NCI-H2227 (cell line): ENCODE results near the gene NUCB2.
A peak's percentile ranks its signal among the peaks of the same experiment; 100 is the strongest.
"Not testable (repeated sequence)": the region's sequence is repeated elsewhere in the genome, so short reads cannot be mapped to it uniquely, and the experiment has no call there.

ENCODE experiments used
- DNase-seq: peaks from one replicate; lab custom pipeline; 2025; ENCODE audit not compliant: unreplicated experiment; lab: John Stamatoyannopoulos, UW

Gene NUCB2

DNA sequence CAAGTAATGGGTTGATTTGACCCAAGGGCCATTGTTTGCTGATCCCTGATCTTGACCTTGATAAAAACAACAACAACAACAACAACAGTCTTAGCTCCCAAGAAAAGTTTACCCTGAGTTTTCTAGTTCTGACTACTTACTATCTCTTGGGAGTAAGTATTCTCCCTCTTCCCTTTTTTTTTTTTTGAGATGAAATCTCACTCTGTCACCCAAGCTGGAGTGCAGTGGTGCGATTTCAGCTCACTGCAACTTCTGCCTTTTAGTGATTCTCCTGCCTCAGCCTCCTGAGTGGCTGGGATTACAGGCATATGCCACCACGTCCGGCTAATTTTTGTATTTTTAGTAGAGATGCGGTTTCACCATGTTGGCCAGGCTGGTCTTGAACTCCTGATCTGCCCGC is 8.0 kb upstream of the NUCB2 start:
- not testable (repeated sequence) for DNase-seq

DNA sequence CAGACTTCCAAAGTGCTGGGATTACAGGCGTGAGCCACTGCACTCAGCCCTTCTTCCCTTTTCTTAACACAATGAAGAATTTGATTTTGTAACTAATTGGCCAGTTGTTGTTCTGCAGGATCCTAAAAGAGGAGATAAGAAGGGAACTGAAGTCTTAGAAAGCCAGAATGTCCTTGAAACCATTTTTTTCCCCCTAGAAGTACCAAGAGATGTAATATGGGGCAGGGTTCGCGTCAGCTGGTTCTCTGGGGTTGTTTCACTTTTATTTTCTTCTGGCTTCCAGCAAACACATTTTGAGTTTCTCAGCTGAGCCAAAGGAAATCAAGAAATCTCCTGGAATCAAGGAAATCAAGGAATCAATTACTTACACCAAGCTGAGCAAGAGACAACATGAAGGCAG is 7.6 kb upstream of the NUCB2 start:
- DNase-seq: no peak

DNA sequence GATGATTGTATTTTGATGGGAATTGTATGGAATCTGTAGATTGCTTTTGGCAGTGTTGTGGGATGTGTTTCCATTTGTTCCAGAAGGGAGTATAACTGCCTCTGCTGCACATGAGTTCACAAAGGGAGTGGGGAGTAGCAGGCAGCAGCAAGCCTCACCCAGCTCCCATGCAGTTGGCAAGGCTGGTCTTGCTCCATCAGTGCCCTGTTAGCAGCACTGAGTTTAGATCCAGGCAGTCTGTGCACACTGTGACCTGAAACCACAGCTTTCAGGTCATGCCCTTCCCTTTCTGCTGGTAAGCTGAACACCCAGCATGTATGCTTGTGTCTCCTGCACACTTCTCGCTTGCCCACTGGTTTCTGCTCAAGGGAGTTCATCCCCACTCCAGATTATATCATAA is 3.7 kb upstream of the NUCB2 start:
- DNase-seq: no peak

DNA sequence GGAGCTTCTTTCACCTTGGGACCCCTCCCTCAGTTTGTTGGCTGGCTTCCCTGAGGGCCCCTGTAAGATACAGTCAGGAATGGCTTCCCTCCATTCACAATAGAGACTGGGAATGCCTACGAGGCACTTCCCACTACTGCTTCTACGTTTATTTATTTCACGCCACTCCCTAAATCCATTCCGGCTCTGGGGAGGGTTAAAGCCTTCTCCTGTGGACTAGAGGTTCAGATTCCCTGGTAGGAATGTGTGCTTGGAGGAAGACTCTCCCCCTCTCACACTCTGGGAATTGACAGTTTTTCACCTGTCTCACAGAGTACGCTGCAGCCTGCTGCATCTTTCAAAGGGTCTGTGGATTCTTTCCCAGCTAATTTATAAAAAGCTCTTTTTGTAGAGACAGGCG is 3.3 kb upstream of the NUCB2 start:
- no peak for DNase-seq

DNA sequence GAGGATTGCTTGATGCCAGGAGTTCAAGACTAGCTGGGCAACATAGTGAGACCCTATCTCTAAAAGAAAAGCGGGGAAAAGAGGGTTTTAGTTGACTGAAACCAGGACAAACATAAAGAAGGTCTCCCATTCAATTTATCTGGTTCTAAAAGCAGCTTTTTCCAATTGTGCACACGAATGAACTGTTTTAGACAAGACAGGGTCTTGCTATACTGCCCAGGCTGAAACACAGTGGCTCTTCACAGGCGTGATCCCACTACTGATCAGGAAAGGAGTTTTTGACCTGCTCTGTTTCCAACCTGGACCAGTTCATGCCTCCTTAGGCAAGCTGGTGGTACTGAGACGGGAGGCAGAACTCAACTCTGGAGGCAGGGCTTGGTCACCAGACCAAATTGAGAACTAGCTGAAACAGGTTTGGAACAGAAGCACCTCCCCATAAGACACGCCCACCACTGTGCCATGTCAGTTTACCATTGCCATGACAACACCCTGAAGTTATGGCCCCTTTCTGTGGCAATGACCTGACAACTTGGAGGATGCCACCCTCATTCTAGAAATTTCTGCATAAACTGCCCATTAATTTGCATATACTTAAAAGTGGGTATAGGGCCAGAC is 2.8 kb upstream of the NUCB2 start:
- peak; percentile 37 for DNase-seq

DNA sequence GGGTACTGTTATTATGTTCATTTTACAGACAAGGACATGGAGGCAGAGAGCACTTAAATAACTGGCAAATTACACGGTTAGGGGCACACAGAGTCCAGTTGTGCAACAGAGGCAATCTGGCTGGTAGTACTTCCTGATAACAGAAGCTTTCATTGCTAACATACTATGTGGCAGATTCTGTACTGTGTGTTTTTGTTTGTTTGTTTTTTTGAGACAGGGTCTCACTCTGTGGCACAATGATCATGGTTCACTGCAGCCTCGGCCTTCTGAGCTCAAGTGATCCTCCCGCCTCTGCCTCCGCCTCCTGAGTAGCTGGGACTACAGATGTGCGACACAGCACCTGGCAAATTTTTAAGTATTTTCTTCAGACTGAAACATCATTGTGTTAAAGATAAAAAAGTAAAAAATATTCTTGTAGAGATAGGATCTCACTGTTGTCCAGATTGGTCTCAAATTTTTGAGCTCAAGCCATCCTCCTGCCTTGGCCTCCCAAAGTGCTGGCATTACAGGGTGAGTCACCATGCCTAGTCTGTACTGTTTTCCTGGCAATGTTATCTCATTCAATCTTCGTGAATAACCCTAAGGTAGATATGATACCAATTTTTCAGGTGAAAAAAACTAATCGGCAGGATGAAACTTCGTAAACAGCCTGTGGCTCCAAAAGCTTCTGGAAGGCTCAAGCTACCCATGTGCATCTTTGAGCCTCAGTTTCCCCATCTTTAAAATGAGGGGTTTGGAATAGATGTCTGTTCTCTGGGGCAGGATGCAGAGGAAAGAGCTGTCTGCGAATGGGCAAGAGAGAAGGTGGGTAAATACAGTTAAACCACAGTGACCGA is 921 bp upstream of the NUCB2 start:
- DNase-seq: no peak

DNA sequence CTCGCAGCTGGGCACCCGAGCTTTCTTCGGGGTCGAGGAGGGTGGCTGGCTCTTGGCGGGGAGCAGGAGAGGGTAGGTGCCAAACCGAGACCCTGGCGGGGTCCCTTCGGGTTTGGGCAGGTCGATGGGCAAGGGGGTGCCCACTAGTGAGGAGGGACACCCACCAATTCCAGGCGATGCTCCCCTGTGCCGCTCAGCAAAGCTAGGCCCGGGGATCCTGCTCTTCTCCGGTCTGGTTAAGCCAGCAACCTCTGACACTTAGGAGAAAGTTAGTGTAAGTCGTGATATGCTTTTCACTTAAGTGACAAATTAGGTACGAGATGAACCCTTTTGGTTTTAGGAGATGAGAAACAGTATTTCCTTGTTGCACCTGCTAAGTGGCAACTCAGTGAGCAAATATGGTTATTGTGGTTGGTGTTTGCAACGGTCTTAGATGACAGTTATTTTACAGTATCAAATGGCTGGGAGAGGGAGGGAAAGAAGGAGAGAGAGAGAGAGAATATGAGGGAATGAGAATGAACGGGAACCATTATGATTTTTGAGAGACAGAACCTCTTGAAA is 565 bp downstream of the NUCB2 start:
- DNase-seq: peak; percentile 60

DNA sequence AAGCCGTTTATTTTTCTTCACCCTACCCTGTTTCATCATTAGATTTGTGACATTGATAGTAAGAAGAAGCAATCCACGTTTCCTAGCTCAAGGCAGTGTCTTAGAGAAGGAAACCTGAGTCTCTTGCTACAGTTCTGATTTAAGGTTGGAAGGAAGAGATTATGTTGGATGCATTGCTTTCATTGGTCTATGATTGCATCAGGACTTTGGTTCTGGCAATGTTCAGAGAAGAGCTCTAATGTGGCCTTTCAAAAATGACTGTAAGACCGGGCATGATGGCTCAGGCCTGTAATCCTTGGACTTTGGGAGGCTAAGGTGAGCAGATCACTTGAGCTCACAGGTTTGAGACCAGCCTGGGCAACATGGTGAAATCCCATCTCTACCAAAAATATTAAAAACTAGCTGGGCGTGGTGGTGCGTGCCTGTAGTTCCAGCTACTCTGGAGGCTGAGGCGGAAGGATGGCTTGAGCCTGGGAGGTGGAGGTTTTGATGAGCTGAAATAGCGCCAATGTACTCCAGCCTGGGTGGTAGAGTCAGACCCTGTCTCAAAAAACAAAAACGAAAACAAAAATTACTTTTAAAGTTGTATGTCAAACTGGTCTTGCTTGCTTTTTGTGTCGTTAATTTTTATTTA is 4.1 kb downstream of the NUCB2 start:
- DNase-seq: no peak

DNA sequence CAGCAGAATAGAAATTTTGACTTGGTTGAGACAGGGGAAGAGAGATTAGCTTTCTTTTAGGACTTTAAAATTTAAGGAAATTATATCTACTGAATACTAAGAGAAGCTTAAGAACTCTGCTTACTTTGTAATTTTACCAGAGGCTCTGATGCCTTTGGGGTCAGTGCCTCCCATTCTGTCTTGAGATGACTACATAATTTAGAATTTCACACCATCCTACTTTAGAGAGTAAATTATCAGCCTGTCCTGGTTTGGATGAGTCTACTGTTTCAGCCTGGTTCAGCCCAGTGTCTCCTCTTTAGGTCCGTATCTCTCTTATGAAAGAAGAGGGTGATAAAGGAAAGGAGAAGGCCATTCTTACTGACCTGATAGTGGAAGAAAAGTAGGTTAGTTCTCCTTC is 9.8 kb downstream of the NUCB2 start:
- no peak for DNase-seq

DNA sequence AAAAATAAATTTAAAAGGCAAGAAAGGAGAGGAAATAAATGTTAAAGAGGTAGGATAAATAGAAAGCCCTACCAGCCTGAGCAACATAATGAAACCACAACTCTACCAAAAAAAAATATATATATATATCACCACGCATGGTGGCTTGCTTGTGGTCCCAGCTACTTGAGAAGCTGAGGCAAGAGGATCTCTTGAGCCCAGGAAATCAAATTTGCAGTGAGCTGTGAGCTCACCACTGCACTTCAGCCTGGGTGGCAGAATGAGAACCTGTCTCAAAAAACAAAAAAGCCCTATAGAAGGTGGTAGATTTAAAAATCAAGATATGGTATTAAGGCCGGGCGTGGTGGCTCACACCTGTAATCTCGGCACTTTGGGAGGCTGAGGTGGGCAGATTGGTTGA is 10.5 kb downstream of the NUCB2 start:
- no peak for DNase-seq

DNA sequence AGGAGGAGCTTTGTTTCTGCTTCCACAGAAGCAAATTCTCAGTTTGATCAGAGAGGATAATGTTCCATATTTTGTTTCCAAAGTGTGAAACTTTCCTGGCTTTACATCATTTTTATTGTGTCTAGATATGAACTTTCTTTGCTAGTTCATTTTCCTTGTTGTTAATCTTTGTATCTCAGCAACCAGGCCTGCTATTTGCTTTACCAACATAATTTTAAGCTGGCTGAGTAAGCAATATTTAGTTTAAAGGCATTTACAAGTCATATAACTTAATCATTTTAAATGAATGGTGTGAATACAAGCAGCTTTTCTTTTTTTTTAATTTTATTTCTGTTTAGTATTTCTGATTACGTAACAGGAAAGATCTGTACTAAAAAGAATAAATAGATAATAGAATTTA is 15.2 kb downstream of the NUCB2 start:
- DNase-seq: no peak

DNA sequence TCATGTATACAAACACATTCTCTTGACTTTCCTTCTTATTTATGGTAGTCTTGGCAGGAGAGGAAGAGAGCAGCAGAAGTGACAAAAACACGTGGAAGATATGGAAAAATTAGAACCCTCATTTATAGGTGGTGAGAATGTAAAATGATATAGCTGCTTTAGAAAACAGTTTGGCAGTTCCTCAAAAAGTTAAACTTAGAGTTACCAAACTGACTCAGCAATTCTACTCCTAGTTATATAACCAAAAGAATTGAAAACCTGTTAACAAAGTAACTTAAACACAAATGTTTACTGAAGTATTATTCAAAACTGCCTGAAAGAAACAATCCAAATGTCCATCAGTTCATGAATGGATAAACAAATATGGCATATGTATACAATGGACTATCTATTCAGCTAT is 16.8 kb downstream of the NUCB2 start:
- no peak for DNase-seq

DNA sequence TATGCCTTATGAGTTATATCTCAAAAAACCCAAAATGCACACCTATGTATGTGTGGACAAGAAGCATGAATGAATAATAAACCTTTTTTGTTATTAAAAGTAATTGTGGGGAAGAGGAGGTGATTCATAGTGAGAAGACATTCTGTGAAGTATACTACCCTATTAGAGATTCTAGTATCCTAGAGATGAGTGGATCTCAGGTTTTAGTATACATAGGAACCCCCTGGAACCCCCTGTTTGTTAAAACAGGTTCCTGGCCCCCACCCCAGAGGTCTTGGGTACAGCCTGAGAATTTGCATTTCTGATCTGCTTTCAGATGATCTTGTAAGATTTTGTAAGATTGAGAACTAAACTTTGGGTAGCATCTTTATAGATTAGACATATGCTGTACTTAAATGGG is 17.5 kb downstream of the NUCB2 start:
- DNase-seq: no peak

DNA sequence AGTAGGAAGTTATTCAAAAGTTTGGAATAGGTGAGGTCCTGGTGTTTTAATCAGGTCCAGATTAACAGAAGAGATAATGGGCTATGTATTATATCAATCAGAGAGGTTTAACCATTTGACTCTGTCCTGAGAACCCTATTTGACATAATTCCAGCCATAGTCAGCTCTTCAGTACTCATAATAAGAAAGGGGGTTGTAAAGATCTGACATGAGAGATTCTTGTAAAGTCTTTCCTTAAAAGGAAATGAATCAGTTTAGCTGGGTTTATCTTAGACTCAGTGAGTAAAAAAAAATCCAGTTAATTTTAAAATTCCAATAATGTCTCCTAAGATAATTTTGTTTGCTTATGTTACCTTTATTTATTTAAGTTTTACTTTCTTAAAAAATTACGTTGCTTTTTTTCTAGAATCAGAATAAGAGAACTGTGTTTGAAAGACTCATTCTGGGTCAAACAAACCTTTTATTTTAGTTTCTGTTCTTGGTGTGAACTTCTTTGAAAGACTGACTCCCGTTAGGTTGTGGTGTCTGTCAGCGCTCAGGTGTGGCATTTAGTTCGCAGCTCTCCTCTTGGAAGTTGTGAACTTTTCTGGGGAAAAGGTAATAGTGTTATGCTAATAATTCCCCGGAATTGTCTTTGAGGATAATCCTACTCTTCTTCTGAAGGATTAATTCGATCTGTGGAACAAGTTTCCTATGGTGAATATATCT is 20.5 kb downstream of the NUCB2 start:
- no peak for DNase-seq

DNA sequence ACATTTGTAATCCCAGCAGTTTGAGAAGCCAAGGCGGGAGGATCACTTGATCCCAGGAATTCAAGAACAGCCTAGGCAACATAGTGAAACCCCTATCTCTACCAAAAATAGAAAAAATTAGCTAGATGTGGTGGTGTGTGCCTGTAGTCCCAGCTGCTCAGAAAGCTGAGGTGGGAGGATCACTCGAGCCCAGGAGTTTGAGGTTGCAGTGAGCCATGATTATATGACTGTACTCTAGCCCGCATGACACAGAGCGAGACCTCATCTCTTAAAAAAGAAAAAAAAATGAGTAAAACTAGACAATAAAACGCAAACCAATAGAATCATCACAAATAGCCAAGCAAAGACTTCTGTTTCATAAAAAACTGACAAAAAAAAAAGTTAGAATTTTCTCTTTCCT is 21.8 kb downstream of the NUCB2 start:
- DNase-seq: no peak

DNA sequence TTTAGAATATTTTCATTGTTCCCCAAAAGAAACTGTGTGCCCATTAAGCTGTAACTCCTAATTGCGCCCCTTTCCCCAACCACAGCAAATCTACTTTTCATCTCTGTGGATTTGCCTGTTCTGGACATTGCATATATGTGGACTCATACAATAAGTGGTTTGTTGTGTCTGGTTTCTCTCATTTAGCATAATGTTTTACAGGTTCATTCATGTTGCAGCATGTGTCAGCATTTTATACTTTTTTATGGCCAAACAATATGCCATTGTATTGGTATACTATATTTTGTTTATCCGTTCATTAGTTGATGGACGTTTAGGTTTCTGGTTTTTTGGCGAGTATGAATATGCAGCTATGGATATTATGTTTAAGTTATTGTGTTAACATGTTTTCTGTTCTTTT is 23.8 kb downstream of the NUCB2 start:
- DNase-seq: no peak

DNA sequence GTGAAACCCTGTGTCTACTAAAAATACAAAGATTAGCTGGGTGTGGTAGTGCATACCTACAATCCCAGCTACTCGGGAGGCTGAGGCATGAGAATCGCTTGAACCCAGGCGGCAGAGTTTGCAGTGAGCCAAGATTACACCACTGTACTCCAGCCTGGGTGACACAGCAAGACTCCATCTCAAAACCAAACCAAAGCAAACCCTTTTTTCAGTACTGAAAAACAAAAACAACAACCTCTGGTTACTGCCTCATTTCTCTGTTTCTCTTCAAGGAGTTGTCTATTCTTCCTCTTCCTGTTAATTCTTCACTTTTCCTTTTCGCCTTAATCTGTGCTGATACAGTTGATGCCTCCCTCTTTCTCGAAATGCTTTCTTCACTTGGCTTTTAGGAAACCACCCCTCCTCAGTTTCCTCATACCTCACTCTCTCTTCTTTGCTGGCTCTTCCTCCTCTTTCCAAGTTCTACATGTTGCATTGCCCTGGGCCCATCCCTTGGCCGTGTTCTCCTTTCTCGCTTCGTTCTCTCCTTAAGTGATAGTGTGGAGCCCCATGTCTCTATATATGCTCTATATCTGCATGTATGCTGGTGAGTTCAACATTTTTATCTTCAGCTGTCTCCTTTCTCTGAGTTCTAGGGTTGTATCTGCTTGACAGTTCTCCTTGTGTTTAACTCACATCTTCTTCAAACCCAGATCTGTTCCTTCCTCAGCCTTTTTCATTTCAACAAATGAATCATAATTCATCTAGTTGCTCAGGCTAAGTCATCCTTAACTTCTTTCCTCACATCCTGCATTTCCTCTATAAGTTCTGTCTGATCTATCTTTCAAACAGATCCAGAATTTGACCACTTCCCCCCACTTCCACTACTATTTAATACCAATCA is 37.1 kb downstream of the NUCB2 start:
- no peak for DNase-seq

DNA sequence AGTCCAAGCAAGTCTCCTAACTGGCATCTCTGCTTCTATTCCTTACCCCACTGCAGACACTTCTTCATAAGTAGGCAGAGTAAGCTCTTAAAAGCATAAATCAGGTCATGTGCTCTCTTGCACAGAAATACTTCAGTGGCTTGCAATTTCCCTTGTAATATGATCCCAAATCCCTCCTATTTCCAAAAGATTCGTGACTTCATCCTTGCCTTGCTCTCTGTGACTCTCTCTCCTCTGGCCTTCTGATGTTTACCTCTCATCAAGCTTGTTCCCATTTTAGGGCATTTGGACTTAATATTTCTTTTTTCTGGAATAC is 37.7 kb downstream of the NUCB2 start:
- DNase-seq: no peak

DNA sequence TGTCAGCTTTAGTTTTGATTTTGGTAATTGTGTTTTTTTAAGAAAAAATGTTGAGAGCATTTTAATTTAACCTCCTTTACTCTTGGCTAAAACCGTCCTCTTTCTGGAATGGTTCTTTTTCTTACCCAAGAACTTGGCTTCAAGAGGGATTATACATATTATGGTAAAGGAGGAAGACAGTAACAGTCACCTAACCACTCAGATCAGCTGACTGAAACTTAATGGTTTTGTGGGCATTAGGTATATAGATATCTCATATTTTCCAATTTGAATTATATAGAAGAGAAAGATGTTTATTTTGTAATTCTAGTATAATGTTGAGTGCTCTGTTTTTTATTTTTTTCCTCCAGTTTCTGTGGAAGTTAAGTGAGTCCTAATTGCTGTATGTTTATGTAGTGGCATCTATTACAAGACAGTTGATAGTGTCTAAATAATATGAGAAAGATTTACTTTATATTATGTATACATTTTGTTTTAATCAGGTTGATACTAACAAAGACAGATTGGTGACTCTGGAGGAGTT is 38.4 kb downstream of the NUCB2 start:
- no peak for DNase-seq

DNA sequence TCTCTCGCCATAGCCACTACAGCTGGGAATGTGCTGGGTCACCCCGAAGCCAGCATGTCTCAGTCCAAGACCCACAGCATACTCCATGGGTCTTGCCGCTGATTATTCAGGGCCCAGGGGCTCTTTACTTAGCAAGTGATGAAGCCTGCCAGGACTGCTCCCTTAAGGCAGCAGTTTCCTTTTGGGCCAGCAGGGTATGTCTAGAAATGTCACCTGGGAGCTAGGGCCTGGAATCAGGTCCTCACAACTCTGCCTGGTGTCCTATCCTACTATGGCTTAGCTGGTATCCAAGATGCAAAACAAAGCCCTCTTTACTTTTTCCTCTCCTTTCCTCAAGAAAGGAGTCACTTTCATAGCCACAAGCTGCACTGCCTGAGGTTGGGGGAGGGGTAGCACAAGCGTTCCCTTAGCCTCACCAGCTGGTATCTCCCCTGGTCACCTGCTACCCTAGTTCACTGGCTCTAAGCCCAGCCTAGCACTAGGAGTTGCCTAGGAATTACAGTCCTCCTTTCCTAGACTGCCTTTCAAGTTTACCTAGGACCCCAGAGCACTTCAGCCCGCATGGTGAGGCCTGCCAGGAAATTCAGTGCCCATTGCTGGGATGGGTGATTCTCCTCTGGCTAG is 52.4 kb downstream of the NUCB2 start:
- DNase-seq: no peak
